HFFc6 (cell line): ENCODE results near the gene NEB. TPM values are rescaled to one million over a fixed set of nuclear protein-coding genes. Genes with fewer than 3 reads are reported as not detected.

ENCODE experiments used
- DNase-seq: peaks from one replicate; pipeline ENCODE4 v3.0.0-alpha.2; 2018
- H3K27ac Mint-ChIP-seq: 2 replicates; pipeline ENCODE4 v1.8.0; 2020; ENCODE audit warnings: mild to moderate bottlenecking, mixed read lengths
- H3K27me3 Mint-ChIP-seq: 2 replicates; pipeline ENCODE4 v1.8.0; 2021; ENCODE audit warnings: mild to moderate bottlenecking, moderate library complexity, mixed read lengths; ENCODE audit not compliant: insufficient read depth
- H3K36me3 Mint-ChIP-seq: 2 replicates; pipeline ENCODE4 v1.8.0; 2021; ENCODE audit warnings: low read depth, mixed read lengths
- H3K4me1 Mint-ChIP-seq: 2 replicates; pipeline ENCODE4 v1.8.0; 2020; ENCODE audit warnings: low read depth, mixed read lengths
- H3K4me3 Mint-ChIP-seq: 2 replicates; pipeline ENCODE4 v1.8.0; 2020; ENCODE audit warnings: mild to moderate bottlenecking, moderate library complexity, mixed read lengths
- H3K9me3 Mint-ChIP-seq: 2 replicates; pipeline ENCODE4 v1.8.0; 2020; ENCODE audit warnings: mild to moderate bottlenecking, mixed read lengths
- CTCF ChIP-seq: fragments of 200-600 bp; sonication (generic); IDR thresholded peaks from 2 replicates; pipeline ENCODE4 v1.5.0; 2021; ENCODE audit warnings: antibody characterized with exemption, mild to moderate bottlenecking
- total RNA-seq, 6 experiments: library from RNA; stranded (reverse); fragmentation: NEBNext Ultra II Directional; extraction: Animal tissue kit (Norgen Biotek cat#: 25700); gene quantifications; 2 replicates in 1 of 6; 3 replicates in 5 of 6; pipeline ENCODE4 v1.2.3, GENCODE V29; 2021

NEB gene
- total RNA-seq, 6 experiments from 2014 or later = under 0.01 TPM; not detected in 5

- DNase-seq = no peak
- no peak overlapping the region for H3K4me3 Mint-ChIP-seq
- H3K36me3 Mint-ChIP-seq = no peaks in the 10 kb centered on the region
- peaks cover 3% of the 10 kb centered on the region for H3K27me3 Mint-ChIP-seq
- no peak overlapping the region for H3K27ac Mint-ChIP-seq
- H3K9me3 Mint-ChIP-seq = no peaks in the 10 kb centered on the region
- no peaks in the 10 kb centered on the region for H3K4me1 Mint-ChIP-seq
- TF ChIP-seq CTCF = no peak
These were observed 76.6 kb downstream of the NEB start for GRCh38 chr2:151657667-151658076.

- no peak for TF ChIP-seq CTCF
- no peak for DNase-seq
- H3K4me1 Mint-ChIP-seq = no peaks in the 10 kb centered on the region
These were observed 78.4 kb downstream of the NEB start for GRCh38 chr2:151655663-151656398.

GRCh38 chr2:151654891-151655290, 79.4 kb downstream of the NEB start:
- H3K4me3 Mint-ChIP-seq = no peak overlapping the region
- no peaks in the 10 kb centered on the region for H3K4me1 Mint-ChIP-seq
- H3K27ac Mint-ChIP-seq = no peak overlapping the region
- H3K27me3 Mint-ChIP-seq = peaks cover 9% of the 10 kb centered on the region; the same call in 1 of the 2 replicates
- no peaks in the 10 kb centered on the region for H3K9me3 Mint-ChIP-seq
- no peaks in the 10 kb centered on the region for H3K36me3 Mint-ChIP-seq
- no peak for TF ChIP-seq CTCF
- DNase-seq = no peak

More at GRCh38 chr2:151655663-151656398, 78.4 kb downstream of the NEB start:
- peaks cover 9% of the 10 kb centered on the region; the same call in 1 of the 2 replicates for H3K27me3 Mint-ChIP-seq
- no peak overlapping the region for H3K27ac Mint-ChIP-seq
- H3K36me3 Mint-ChIP-seq = no peaks in the 10 kb centered on the region
- no peaks in the 10 kb centered on the region for H3K9me3 Mint-ChIP-seq
- H3K4me3 Mint-ChIP-seq = no peak overlapping the region

- H3K36me3 Mint-ChIP-seq = no peaks in the 10 kb centered on the region
- peaks cover 9% of the 10 kb centered on the region; the same call in 1 of the 2 replicates for H3K27me3 Mint-ChIP-seq
- TF ChIP-seq CTCF = no peak
- H3K4me3 Mint-ChIP-seq = no peak overlapping the region
- no peaks in the 10 kb centered on the region for H3K9me3 Mint-ChIP-seq
- H3K4me1 Mint-ChIP-seq = no peaks in the 10 kb centered on the region
- DNase-seq = no peak
- H3K27ac Mint-ChIP-seq = no peak overlapping the region
These were observed 80.2 kb downstream of the NEB start for GRCh38 chr2:151654085-151654484.

- Mint-ChIP-seq H3K36me3 (peaks cover 4% of the 10 kb centered on the region; the same call in 1 of the 2 replicates), H3K27me3 (peaks cover 9% of the 10 kb centered on the region; the same call in 1 of the 2 replicates), H3K9me3 (peaks cover 4% of the 10 kb centered on the region; the same call in 1 of the 2 replicates), H3K4me1 (no peaks in the 10 kb centered on the region), H3K4me3 (no peak overlapping the region), H3K27ac (no peak overlapping the region)
- no peak for TF ChIP-seq CTCF
- no peak for DNase-seq
These were observed 83.0 kb downstream of the NEB start for GRCh38 chr2:151651274-151651673.
